ENCODE data around the gene FDX1.

The FDX1 gene

GRCh38 chr11:110469127-110469526, 39.4 kb downstream of the FDX1 start:
- Mint-ChIP-seq H3K4me1 (ENCODE audit: low read depth) (peaks cover 3% of the 10 kb centered on the region), H3K27ac (no peak overlapping the region), H3K9me3 (no peaks in the 10 kb centered on the region), H3K27me3 (no peaks in the 10 kb centered on the region), H3K4me3 (no peak overlapping the region), H3K36me3 (ENCODE audit: low read depth) (peaks cover 29% of the 10 kb centered on the region)
- DNase-seq: no peak

DNA sequence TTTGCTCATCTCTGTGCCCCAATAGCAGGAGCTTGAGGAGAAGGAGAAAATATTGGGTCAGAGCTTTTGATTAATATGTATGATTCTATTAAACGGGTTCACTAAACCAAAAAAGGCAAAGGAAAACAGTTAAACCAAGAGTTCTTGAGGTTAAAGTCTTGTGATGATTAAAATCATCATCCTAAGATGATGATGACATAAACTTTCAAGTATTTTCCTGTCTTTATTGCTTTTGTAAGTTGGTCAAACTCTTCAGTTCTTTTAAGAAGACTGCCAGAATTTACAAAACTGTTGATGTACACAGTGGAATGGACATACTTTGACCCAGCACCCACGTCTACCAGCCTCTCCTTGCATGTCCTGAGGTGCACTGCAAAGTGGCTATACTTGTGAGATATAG, 41.0 kb downstream of the FDX1 start:
- Mint-ChIP-seq H3K36me3 (ENCODE audit: low read depth) (peaks cover 20% of the 10 kb centered on the region), H3K4me3 (no peak overlapping the region), H3K9me3 (no peaks in the 10 kb centered on the region), H3K27ac (no peak overlapping the region), H3K27me3 (no peaks in the 10 kb centered on the region), H3K4me1 (ENCODE audit: low read depth) (peaks cover 3% of the 10 kb centered on the region)
- DNase-seq: no peak

GRCh38 chr11:110471371-110471770, 41.6 kb downstream of the FDX1 start:
- no peaks in the 10 kb centered on the region for H3K27me3 Mint-ChIP-seq
- H3K9me3 Mint-ChIP-seq: no peaks in the 10 kb centered on the region
- no peak overlapping the region for H3K4me3 Mint-ChIP-seq
- no peak for DNase-seq
- no peak overlapping the region for H3K27ac Mint-ChIP-seq
- H3K36me3 Mint-ChIP-seq (ENCODE audit: low read depth): peaks cover 17% of the 10 kb centered on the region
- peaks cover 3% of the 10 kb centered on the region for H3K4me1 Mint-ChIP-seq (ENCODE audit: low read depth)

DNA sequence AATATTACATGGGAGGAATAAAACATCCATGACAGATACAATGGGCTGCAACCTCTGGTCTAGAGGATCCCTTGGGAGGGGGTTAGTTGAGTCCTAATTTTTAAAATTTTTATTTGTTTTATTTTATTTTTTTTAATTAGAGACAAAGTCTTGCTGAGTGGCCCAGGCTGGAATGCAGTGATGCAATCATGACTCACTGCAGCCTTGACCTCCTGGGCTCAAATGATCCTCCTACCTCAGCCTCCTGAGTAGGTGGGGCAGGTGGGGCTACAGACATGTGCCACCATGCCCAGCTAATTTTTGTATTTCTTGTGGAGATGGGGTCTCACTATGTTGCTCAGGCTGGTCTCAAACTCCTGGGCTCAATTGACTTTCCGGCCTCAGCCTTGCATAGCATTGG, 43.1 kb downstream of the FDX1 start:
- H3K27ac Mint-ChIP-seq: no peak overlapping the region
- no peak for DNase-seq
- H3K9me3 Mint-ChIP-seq: no peaks in the 10 kb centered on the region
- H3K4me3 Mint-ChIP-seq: no peak overlapping the region
- H3K27me3 Mint-ChIP-seq: no peaks in the 10 kb centered on the region
- peaks cover 10% of the 10 kb centered on the region for H3K36me3 Mint-ChIP-seq (ENCODE audit: low read depth)
- peaks cover 3% of the 10 kb centered on the region for H3K4me1 Mint-ChIP-seq (ENCODE audit: low read depth)

GRCh38 chr11:110473706-110474105, 44.0 kb downstream of the FDX1 start:
- DNase-seq: no peak
- peaks cover 3% of the 10 kb centered on the region for H3K4me1 Mint-ChIP-seq (ENCODE audit: low read depth)
- no peak overlapping the region for H3K27ac Mint-ChIP-seq
- no peaks in the 10 kb centered on the region for H3K9me3 Mint-ChIP-seq
- H3K36me3 Mint-ChIP-seq (ENCODE audit: low read depth): peaks cover 6% of the 10 kb centered on the region
- H3K4me3 Mint-ChIP-seq: no peak overlapping the region
- no peaks in the 10 kb centered on the region for H3K27me3 Mint-ChIP-seq

GRCh38 chr11:110474578-110474977, 44.8 kb downstream of the FDX1 start:
- H3K27ac Mint-ChIP-seq: no peak overlapping the region
- H3K36me3 Mint-ChIP-seq (ENCODE audit: low read depth): peaks cover 3% of the 10 kb centered on the region
- H3K27me3 Mint-ChIP-seq: no peaks in the 10 kb centered on the region
- no peak for DNase-seq
- H3K4me1 Mint-ChIP-seq (ENCODE audit: low read depth): peaks cover 3% of the 10 kb centered on the region
- H3K9me3 Mint-ChIP-seq: no peaks in the 10 kb centered on the region
- H3K4me3 Mint-ChIP-seq: no peak overlapping the region

DNA sequence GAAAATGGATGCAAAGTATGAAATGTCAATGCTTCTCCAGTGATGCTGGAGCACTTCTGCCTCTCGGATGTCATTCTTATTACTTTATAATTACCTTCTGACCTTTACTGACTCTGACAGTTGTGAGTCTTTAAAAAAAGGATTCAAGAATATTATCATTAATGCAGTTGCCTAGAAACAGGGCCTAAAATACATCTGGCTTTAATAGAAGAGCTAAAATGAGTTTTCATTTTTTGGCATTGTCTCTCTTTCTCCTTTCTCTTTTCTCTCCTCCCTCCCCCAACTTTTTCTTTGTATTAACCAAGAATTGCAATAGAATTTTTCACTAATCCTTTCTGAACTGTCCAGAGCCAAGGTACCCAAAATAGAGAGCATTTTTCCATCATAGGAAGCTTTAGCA, 45.9 kb downstream of the FDX1 start:
- no peaks in the 10 kb centered on the region for H3K27me3 Mint-ChIP-seq
- H3K4me1 Mint-ChIP-seq (ENCODE audit: low read depth): no peaks in the 10 kb centered on the region
- H3K4me3 Mint-ChIP-seq: no peak overlapping the region
- DNase-seq: no peak
- H3K9me3 Mint-ChIP-seq: no peaks in the 10 kb centered on the region
- no peak overlapping the region for H3K27ac Mint-ChIP-seq
- H3K36me3 Mint-ChIP-seq (ENCODE audit: low read depth): no peaks in the 10 kb centered on the region

GRCh38 chr11:110478410-110478809, 48.7 kb downstream of the FDX1 start:
- Mint-ChIP-seq H3K27me3 (no peaks in the 10 kb centered on the region), H3K4me1 (ENCODE audit: low read depth) (no peaks in the 10 kb centered on the region), H3K4me3 (no peak overlapping the region), H3K27ac (no peak overlapping the region), H3K9me3 (no peaks in the 10 kb centered on the region), H3K36me3 (ENCODE audit: low read depth) (no peaks in the 10 kb centered on the region)
- DNase-seq: no peak

DNA sequence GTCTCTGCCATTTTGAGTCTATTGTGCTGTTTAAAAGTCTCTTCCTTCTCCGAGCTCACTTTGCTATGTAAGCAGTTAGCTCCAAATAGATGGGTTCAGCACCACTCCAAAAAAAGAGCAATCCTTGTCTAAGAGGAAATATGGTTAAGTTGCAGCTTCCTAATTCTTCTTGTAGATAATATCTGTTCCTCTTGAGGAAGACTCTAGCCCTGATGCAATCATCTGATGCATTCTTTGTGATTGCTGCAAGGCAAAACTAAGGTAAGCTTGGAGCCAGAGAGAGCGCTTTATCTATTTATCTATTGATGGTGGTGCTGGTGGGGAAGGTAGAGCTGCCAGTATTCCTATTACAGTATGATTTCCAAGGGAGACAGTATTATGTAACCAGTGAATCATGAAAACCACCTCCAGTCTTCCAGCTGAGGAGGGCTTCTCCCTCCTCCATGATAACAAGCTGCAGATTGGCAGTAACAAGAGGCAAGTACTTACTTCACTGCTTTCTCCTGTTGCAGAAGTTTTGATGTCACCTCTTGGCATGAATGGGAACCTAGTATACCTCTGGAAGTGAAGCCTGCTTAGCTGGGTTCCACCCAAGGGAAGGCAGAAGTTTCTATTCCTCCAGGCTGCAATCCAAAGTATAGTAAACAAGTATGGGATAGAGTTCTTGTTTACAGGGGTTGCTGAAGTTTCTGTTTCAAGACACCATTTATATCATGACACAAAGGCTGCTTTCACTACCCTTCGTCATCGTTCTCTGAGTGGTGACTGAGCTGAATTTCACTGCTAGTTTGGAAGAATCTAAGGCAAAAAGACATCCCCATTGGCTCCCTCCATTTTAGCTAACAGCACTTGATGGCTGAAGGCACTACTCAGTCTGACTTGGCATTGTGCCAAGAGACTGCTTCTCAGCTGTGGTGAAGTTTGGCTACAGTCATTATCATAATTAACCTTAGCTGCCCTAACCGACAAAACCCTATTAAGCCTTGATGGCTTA, 49.7 kb downstream of the FDX1 start:
- Mint-ChIP-seq H3K27me3 (no peaks in the 10 kb centered on the region), H3K4me3 (no peak overlapping the region)
- DNase-seq: no peak

DNA sequence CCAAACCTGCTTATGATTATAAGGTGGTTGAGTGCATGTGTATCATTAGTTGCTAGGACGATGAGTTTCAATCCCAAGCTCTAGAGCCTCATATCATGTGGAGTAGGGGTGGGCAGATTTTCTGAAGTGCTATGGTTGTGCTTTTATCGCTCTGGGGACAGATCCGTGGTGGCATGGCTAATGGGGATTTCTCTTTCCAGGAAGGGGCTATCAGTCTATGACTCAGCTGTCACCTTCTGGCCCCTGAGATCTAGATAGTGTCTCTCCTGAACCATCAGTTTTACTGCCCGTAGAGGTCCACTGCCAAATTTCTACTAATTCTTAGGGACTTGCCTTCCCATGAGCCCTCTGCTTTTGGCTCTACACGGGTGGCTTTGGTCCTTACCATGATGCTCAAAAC, 51.8 kb downstream of the FDX1 start:
- no peaks in the 10 kb centered on the region for H3K9me3 Mint-ChIP-seq
- H3K27me3 Mint-ChIP-seq: no peaks in the 10 kb centered on the region
- H3K36me3 Mint-ChIP-seq (ENCODE audit: low read depth): no peaks in the 10 kb centered on the region
- H3K4me1 Mint-ChIP-seq (ENCODE audit: low read depth): no peaks in the 10 kb centered on the region
- no peak overlapping the region for H3K27ac Mint-ChIP-seq
- H3K4me3 Mint-ChIP-seq: no peak overlapping the region
- DNase-seq: no peak

More for the DNA sequence above, 49.7 kb downstream of the FDX1 start:
- H3K4me1 Mint-ChIP-seq (ENCODE audit: low read depth): no peaks in the 10 kb centered on the region
- H3K36me3 Mint-ChIP-seq (ENCODE audit: low read depth): no peaks in the 10 kb centered on the region
- H3K27ac Mint-ChIP-seq: no peak overlapping the region
- H3K9me3 Mint-ChIP-seq: no peaks in the 10 kb centered on the region

DNA sequence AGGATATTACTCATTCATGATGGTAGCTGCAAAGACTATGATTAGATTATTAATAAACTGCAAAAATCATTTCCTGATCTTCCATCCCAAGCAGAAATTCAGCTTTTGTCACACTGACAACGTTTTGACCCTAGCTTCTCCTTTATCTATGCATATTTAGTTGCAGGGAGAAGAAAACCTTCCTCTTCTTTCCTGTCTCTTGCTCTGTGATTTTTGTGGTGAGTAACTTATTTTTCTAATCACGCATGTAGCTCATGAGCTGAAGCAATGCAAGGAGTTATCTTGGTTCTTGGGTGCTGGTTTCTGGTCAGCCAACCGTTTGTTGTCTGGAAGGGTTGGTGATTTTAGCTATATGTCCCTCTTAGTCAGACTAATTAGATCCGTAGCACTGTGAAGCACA, 56.4 kb downstream of the FDX1 start:
- Mint-ChIP-seq H3K36me3 (ENCODE audit: low read depth) (no peaks in the 10 kb centered on the region), H3K27ac (no peak overlapping the region), H3K9me3 (no peaks in the 10 kb centered on the region), H3K4me3 (no peak overlapping the region), H3K27me3 (no peaks in the 10 kb centered on the region), H3K4me1 (ENCODE audit: low read depth) (no peaks in the 10 kb centered on the region)
- DNase-seq: no peak

DNA sequence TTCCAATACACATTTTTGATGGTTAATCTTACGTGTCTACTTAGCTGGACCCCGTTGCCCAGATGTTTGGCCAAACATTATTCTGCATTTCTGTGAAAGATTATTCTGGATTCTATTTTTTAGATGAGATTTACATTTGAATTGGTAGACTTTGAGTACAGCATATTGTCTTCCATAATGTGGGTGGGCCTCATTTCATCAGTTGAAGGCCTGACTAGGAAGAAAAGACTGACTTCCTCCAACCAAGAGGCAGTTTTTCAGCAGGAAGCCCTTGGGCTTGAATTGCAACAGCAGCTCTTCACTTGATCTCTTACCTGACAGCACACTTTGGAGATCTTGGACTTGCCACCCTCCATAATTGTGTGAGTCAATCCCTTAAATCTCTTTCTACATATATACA, 58.7 kb downstream of the FDX1 start:
- Mint-ChIP-seq H3K9me3 (no peaks in the 10 kb centered on the region), H3K4me3 (no peak overlapping the region), H3K36me3 (ENCODE audit: low read depth) (no peaks in the 10 kb centered on the region), H3K27ac (no peak overlapping the region), H3K4me1 (ENCODE audit: low read depth) (no peaks in the 10 kb centered on the region), H3K27me3 (no peaks in the 10 kb centered on the region)
- no peak for DNase-seq

DNA sequence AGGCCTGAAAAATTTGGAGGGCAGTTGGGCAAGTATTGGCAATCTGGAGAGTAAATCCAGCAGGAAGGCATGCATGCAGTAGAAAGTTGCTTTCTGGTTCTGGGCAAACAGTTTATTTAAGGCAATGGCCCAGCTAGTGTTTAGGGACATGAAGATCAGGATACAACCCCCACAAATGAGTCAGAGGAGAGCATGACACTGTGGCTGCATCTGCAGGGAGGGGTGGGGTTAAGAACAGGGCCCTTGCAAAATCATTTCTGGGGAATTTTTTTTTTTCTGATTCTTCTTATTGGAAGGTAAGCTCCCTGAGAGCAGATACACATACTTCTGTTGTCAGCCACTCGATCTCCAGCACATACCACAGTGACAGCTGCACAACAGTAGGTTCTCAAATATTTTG, 61.1 kb downstream of the FDX1 start:
- H3K27me3 Mint-ChIP-seq: peaks cover 3% of the 10 kb centered on the region
- no peak overlapping the region for H3K4me3 Mint-ChIP-seq
- no peaks in the 10 kb centered on the region for H3K9me3 Mint-ChIP-seq
- H3K36me3 Mint-ChIP-seq (ENCODE audit: low read depth): no peaks in the 10 kb centered on the region
- H3K4me1 Mint-ChIP-seq (ENCODE audit: low read depth): no peaks in the 10 kb centered on the region
- DNase-seq: no peak
- no peak overlapping the region for H3K27ac Mint-ChIP-seq

- Mint-ChIP-seq H3K36me3 (ENCODE audit: low read depth) (no peaks in the 10 kb centered on the region), H3K4me3 (no peak overlapping the region), H3K27ac (no peak overlapping the region), H3K27me3 (peaks cover 3% of the 10 kb centered on the region), H3K9me3 (no peaks in the 10 kb centered on the region), H3K4me1 (ENCODE audit: low read depth) (no peaks in the 10 kb centered on the region)
- no peak for DNase-seq
Measured at GRCh38 chr11:110491577-110492320, 62.0 kb downstream of the FDX1 start.

DNA sequence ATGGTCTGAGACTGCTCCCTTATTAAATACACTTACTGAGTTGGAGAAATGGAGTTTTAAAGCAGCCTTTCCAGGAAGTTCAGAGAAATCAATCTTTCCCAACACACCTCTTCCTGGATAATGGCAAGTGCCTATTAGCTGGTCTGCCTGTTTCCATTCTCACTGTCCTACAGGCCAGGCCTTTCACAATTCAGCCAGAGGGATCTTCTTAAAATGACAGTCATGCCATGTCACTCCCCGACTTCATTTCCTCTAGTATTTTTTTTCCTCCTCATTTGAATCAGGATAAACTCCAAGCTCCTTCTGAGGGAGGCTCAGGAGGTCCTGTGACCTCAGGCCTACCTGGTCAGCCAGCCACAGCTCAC, 62.6 kb downstream of the FDX1 start:
- H3K9me3 Mint-ChIP-seq: no peaks in the 10 kb centered on the region
- DNase-seq: no peak
- peaks cover 3% of the 10 kb centered on the region for H3K27me3 Mint-ChIP-seq
- H3K4me3 Mint-ChIP-seq: no peak overlapping the region
- H3K27ac Mint-ChIP-seq: no peak overlapping the region
- H3K4me1 Mint-ChIP-seq (ENCODE audit: low read depth): no peaks in the 10 kb centered on the region
- no peaks in the 10 kb centered on the region for H3K36me3 Mint-ChIP-seq (ENCODE audit: low read depth)

Measured in activated T-cell treated with anti-CD3 and anti-CD28 coated beads, Interleukin-2, amount 50 U/mL, for 24 hours (primary cell).